Stimulated activated CD4-positive, alpha-beta T cell treated with anti-CD3 and anti-CD28 coated beads, Interleukin-1b, Interleukin-23, amount 100 ng/mL, for 24 hours (primary cell): ENCODE measurements around the gene FAM118B.
A peak's percentile ranks its signal among the peaks of the same experiment; 100 is the strongest.

Source experiments
- DNase-seq, 4 experiments: peaks; one replicate each; pipeline ENCODE4 v3.0.0-alpha.2; 2020; ENCODE audit warnings: low read depth in 4 of 4, low spot score in 1 of 4

Gene FAM118B

GRCh38 chr11:126211236-126212088 lies at the start of gene FAM118B, which contains the start of gene RPUSD4:
TSS of gene FAM118B (plus strand) at chr11:126211782. CDS start at chr11:126235002, 23,220 bp downstream.
TSS of gene RPUSD4 (minus strand) at chr11:126211650. CDS start at chr11:126211638, 12 bp downstream.
- DNase-seq = peak; percentile 96 to 99 (median 98)

- no peak for DNase-seq
These were observed 49.1 kb upstream of the FAM118B start for GRCh38 chr11:126162306-126163030.

GRCh38 chr11:126163074-126163700 lies 48.4 kb upstream of the FAM118B start:
- no peak for DNase-seq

DNA sequence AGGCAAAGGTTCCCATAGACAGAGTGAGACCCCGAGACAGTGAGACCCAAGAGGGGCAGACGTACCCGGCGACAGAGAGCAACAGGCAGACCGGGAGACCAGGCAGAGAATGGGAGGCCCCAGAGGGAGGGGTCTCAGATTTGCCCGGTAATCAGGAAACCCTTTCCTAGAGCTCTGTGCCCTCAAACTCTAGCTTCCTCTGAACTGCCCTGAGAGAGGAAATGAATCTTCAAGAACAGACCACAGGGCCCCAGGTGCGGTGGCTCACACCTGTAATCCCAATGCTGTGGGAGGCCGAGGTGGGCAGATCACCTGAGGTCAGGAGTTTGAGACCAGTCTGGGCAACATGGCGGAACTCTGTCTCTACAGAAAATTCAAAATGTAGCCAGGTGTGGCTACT lies 47.8 kb upstream of the FAM118B start:
- DNase-seq = no peak

DNA sequence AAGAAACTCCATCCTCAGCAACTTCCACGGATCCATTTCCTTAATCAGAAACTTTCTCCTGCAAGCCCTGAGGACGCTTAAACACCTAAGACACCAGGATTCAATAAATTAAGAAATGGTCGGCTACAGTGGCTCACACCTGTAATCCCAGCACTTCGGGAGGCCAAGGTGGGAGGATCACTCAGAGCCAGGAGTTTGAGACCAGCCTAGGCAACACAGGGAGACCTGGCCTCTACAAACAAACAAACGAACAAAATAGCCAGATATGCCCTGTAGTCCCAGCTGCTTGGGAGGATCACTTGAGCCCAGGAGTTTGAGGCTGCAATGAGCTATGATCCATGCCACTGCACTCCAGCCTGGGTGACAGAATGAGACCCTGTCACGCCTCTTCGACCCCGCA lies 46.8 kb upstream of the FAM118B start:
- no peak for DNase-seq

DNA sequence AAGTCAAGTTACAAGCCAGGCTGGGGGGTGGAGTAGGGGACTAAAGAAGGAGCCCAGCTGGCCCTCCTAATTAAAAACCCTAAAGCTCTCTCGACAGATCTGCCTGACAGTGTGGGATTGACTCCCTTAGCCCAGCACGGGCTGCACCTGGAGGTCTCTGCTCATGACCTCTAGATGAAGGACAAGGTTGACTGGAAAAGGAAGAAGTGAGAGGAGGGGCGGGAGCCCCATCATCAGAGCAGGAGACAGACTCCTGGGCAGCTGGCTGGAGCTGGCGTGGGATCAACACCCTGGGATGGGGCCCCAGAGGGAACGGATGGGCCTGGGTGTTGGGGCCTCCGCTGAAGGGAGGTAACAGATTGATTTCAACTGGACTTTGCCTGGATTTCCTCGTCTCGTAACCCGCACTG lies 46.3 kb upstream of the FAM118B start:
- no peak for DNase-seq

DNA sequence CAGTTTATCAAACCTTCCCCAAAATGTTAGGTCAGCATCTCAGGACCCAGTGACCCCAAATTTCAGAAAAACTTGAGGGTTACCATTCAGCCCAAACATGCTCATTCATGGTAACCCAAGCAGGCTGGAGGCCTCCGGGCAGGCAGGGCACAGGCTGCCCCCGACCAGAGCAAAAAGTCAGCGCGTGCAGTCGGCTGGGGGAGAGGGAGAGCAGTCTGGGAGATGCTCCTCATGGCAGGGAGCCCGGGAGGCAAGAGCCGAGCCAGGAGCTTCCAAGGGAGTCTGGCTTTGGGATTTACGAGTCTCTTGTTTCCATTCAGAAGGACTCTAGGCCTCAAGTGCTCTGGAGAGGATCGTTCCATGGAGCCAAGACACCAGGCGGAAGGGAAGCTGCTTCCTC lies 45.8 kb upstream of the FAM118B start:
- no peak for DNase-seq

GRCh38 chr11:126166413-126166812 lies 45.2 kb upstream of the FAM118B start:
- no peak for DNase-seq

DNA sequence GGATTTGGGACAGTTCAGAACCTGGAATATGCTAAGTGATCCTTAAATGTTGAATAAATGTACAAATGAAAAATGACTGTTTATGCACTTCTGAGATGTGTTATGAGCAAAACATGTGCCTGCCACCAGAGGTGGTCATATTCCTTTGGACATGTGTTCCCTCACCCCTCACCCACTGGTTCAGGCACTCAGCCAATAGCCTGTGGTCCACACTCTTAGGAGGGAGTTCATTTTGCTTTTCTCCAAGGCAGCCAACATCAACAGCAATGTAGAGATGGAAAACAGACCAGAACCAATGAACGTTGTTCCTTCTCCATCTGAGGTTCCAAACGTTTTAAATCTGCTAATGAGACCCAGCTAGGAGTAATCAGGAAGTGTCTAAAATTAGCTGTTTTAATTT lies 44.1 kb upstream of the FAM118B start:
- no peak for DNase-seq

- no peak for DNase-seq
These were observed 42.3 kb upstream of the FAM118B start for GRCh38 chr11:126169291-126169690.

DNA sequence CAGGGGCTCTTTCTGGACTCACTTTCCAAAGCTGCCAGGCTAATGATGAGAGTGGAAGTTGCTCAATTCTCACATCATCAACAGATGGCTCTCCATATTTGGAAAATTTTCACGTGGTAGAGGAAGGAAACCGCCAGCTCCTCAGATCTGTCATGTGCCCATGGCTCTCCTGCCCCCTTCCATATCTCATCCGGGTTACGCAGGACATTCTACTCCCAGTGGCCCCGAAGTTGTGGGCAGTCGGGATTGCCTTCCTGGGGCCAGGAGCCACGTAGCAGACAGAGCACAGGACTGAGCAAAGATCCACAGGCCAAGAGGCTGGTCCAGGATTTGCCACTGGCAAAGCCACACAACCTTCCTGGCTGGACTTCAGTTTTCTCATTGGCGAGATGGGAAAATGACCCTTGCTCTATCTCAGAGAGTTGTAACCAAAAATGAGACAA lies 39.0 kb upstream of the FAM118B start:
- no peak for DNase-seq

GRCh38 chr11:126173257-126173656 lies 38.3 kb upstream of the FAM118B start:
- DNase-seq = no peak

GRCh38 chr11:126174816-126175215 lies 36.8 kb upstream of the FAM118B start:
- no peak for DNase-seq

GRCh38 chr11:126175393-126175792 lies 36.2 kb upstream of the FAM118B start:
- DNase-seq = no peak

DNA sequence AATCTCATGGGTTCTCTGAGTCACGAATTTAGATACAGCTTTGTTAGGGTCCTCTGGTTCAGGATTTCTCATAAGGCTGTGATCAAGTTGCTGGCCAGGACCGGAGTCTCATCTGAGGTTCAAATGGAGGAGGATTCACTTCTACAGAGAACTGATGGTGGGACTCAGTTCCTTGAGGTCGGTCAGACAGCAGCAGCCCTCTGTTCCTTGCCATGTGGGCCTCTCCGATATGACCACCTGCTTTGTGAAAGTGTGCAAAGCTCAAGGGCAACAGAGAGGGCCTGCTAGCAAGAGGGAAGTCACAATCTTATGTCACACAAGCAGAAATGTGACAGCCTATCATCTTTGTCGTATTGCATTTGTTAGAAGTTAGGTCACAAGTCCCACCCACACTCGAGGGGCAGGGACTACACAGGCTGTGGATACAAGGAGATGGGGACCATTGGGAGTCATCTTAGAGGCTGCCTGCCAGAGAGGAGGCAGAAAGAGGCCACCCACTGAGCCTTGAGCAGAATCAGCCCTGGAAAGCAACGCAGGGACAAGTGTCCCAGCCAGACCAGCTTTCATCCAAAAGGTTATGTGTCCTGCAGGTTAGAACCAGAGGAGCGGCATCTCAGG lies 34.6 kb upstream of the FAM118B start:
- no peak for DNase-seq

GRCh38 chr11:126181939-126182730 lies 29.4 kb upstream of the FAM118B start:
- no peak for DNase-seq

GRCh38 chr11:126182787-126183445 lies 28.7 kb upstream of the FAM118B start:
- DNase-seq = no peak

GRCh38 chr11:126185259-126186024 lies 26.1 kb upstream of the FAM118B start:
- no peak for DNase-seq

DNA sequence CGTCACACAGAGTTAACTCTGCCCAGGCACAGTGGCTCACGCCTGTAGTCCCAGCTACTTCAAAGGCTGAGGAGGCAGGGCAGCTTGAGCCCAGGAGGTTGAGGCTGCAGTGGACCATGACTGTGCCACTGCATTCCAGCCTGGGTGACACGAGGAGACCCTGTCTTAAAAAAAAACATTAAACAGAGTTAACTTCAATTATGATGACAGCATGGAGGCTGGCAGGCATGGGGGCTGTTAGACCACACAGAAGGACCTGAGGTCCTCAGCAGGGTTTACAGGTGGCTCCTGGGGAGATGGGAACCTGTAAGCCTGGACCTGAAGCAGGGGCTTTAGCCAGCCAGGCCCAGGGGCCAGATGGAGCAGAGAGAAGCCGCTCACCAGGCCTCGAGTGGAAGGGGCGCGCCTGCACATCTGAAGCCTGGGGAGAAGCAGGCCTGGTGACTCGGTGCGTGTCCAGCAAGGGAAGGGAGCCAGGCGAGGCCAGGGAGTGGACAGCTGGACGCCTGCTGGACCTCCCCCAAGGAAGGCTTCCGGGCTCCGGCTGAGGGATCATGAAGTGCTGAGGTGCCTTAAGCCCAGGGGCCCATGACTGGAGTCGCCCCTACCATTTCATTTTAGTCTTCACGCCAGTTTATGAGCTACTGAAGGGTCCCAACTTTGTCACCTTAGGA lies 25.4 kb upstream of the FAM118B start:
- no peak for DNase-seq
